ENCODE measurements around the gene OTOF.

Gene OTOF

GRCh38 chr2:26492749-26493515, 15.0 kb upstream of the OTOF start:
- TF ChIP-seq, protein P1, sequence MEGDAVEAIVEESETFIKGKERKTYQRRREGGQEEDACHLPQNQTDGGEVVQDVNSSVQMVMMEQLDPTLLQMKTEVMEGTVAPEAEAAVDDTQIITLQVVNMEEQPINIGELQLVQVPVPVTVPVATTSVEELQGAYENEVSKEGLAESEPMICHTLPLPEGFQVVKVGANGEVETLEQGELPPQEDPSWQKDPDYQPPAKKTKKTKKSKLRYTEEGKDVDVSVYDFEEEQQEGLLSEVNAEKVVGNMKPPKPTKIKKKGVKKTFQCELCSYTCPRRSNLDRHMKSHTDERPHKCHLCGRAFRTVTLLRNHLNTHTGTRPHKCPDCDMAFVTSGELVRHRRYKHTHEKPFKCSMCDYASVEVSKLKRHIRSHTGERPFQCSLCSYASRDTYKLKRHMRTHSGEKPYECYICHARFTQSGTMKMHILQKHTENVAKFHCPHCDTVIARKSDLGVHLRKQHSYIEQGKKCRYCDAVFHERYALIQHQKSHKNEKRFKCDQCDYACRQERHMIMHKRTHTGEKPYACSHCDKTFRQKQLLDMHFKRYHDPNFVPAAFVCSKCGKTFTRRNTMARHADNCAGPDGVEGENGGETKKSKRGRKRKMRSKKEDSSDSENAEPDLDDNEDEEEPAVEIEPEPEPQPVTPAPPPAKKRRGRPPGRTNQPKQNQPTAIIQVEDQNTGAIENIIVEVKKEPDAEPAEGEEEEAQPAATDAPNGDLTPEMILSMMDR (IDR thresholded peaks at IDR 0.05; ENCODE audit: low read depth, low read length) = no peak
- Histone ChIP-seq H3K9me3 (ENCODE audit: insufficient read depth, low read length) (no peaks in the 10 kb centered on the region), H3K4me2 (ENCODE audit: low read length) (no peak overlapping the region)

GRCh38 chr2:26491563-26492167, 13.7 kb upstream of the OTOF start:
- Histone ChIP-seq H3K9ac (ENCODE audit: low read length) (no peak overlapping the region), H3K36me3 (replicated peaks; ENCODE audit: low read depth, low read length) (no peaks in the 10 kb centered on the region), H3K9me3 (ENCODE audit: insufficient read depth, low read length) (no peaks in the 10 kb centered on the region), H3K4me2 (ENCODE audit: low read length) (no peak overlapping the region), H3K79me2 (ENCODE audit: low read length) (no peaks in the 10 kb centered on the region), H3K4me3 (ENCODE audit: low read length) (no peak overlapping the region), H3K27me3 (ENCODE audit: low read depth, low read length) (no peaks in the 10 kb centered on the region), H2AFZ (ENCODE audit: low read depth, low read length) (no peak overlapping the region), H3K4me1 (ENCODE audit: low read length) (no peaks in the 10 kb centered on the region), H3K27ac (ENCODE audit: low read length) (no peak overlapping the region), H4K20me1 (ENCODE audit: insufficient read depth, low read length) (no peaks in the 10 kb centered on the region)
- TF ChIP-seq, protein P1 (IDR thresholded peaks at IDR 0.05; ENCODE audit: low read depth, low read length) = no peak
- no peak for TF ChIP-seq EZH2phosphoT487 (IDR thresholded peaks at IDR 0.05; ENCODE audit: low read depth)

More at GRCh38 chr2:26492749-26493515, 15.0 kb upstream of the OTOF start:
- Histone ChIP-seq H3K4me1 (ENCODE audit: low read length) (no peaks in the 10 kb centered on the region), H4K20me1 (ENCODE audit: insufficient read depth, low read length) (no peaks in the 10 kb centered on the region), H2AFZ (ENCODE audit: low read depth, low read length) (no peak overlapping the region), H3K27ac (ENCODE audit: low read length) (no peak overlapping the region), H3K27me3 (ENCODE audit: low read depth, low read length) (peaks cover 8% of the 10 kb centered on the region), H3K79me2 (ENCODE audit: low read length) (no peaks in the 10 kb centered on the region), H3K9ac (ENCODE audit: low read length) (no peak overlapping the region), H3K4me3 (ENCODE audit: low read length) (no peak overlapping the region), H3K36me3 (replicated peaks; ENCODE audit: low read depth, low read length) (no peaks in the 10 kb centered on the region)

- Histone ChIP-seq H3K27me3 (ENCODE audit: low read depth, low read length) (no peaks in the 10 kb centered on the region; the same call in 1 of the 2 replicates), H3K79me2 (ENCODE audit: low read length) (no peaks in the 10 kb centered on the region), H3K9ac (ENCODE audit: low read length) (no peak overlapping the region), H3K4me3 (ENCODE audit: low read length) (no peak overlapping the region), H4K20me1 (ENCODE audit: insufficient read depth, low read length) (no peaks in the 10 kb centered on the region), H3K4me1 (ENCODE audit: low read length) (no peaks in the 10 kb centered on the region), H3K4me2 (ENCODE audit: low read length) (no peak overlapping the region), H2AFZ (ENCODE audit: low read depth, low read length) (no peak overlapping the region), H3K36me3 (replicated peaks; ENCODE audit: low read depth, low read length) (no peaks in the 10 kb centered on the region), H3K27ac (ENCODE audit: low read length) (no peak overlapping the region), H3K9me3 (ENCODE audit: insufficient read depth, low read length) (no peaks in the 10 kb centered on the region)
- no peak for TF ChIP-seq EZH2phosphoT487 (IDR thresholded peaks at IDR 0.05; ENCODE audit: low read depth)
- TF ChIP-seq, protein P1 (IDR thresholded peaks at IDR 0.05; ENCODE audit: low read depth, low read length) = no peak
These were observed 11.4 kb upstream of the OTOF start for GRCh38 chr2:26489213-26489850.
